Left ventricle myocardium inferior (tissue), 1 donor: Measurements from ENCODE around the gene ENPP7. TPM values are rescaled to one million over a fixed set of nuclear protein-coding genes. Genes with fewer than 3 reads are reported as not detected.

Experiments used
- DNase-seq: peaks from one replicate; pipeline ENCODE4 v3.0.0-alpha.2; 2020
- H3K27ac ChIP-seq: fragments of 200-600 bp; replicated peaks from 2 replicates; pipeline ENCODE4 v1.8.0; 2021
- H3K27me3 ChIP-seq: fragments of 200-600 bp; 2 replicates; pipeline ENCODE4 v1.8.0; 2021; ENCODE audit warnings: low read depth
- H3K36me3 ChIP-seq: fragments of 200-600 bp; 2 replicates; pipeline ENCODE4 v1.8.0; 2021
- H3K4me1 ChIP-seq: fragments of 200-600 bp; 2 replicates; pipeline ENCODE4 v1.8.0; 2021
- H3K4me3 ChIP-seq: fragments of 200-600 bp; 2 replicates; pipeline ENCODE4 v1.8.0; 2021; ENCODE audit warnings: mild to moderate bottlenecking, moderate library complexity
- H3K9me3 ChIP-seq: fragments of 200-600 bp; replicated peaks from 2 replicates; pipeline ENCODE4 v1.8.0; 2021
- intact Hi-C: fragments of 100-400 bp; cut with micrococcal nuclease; formaldehyde crosslinking; loops from one replicate; pipeline ENCODE4 v1.11.0; 2022
- total RNA-seq: library from RNA; stranded (reverse); fragmentation: NEBNext Ultra II Directional; extraction: Animal tissue kit (Norgen Biotek cat#: 25700); gene quantifications from one replicate; pipeline ENCODE4 v1.2.1, GENCODE V29; 2021
- TF ChIP-seq, protein P1 (sequence below): fragments of 200-600 bp; IDR thresholded peaks from 2 replicates; pipeline ENCODE4 v1.8.0; 2021; ENCODE audit warnings: antibody characterized with exemption, mild to moderate bottlenecking, borderline replicate concordance
- donor health status: DM: no; HTN: yes; CAD: no; lungs with severe emphysema.

ENPP7 gene
- total RNA-seq, 1 donor from 2014 or later, result not detected

DNA sequence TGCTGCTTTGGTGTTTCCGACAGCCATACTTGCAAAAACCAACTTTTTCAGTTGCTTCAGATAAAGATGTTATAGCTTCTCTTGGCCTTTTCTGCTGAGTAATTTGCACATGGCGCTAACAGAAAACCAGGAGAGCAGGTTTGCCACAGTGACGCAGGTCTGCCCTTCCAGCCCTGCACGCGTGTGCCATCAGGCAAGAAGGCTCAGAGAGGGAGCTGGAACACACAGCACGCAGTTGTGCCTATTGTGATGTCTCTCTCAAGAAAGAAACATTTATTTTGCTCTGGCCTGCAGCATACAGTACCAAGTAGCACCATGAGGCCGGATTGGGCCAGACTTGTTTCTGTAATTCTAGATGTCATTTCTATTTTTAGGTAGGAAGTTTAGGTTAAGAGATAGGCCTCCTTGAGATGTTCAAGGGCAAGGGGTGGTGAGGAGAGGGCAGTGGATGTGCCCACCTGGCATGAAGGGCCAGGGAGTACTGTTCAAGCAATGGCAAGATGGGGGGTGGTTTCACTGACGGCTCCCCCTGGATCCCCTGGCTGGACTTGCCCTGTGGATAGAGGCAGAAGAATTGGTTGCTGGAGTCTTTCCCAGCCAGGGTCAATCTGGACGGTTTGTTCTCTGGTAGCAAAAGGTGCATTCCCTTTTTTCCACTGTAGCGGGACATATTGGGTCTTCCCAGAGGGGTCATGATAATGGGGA is 49.1 kb downstream of the ENPP7 start:
- Histone ChIP-seq H3K4me1 (peaks cover 29% of the 10 kb centered on the region), H3K9me3 (no peaks in the 10 kb centered on the region), H3K36me3 (no peaks in the 10 kb centered on the region), H3K27ac (no peak overlapping the region), H3K27me3 (peaks cover 61% of the 10 kb centered on the region), H3K4me3 (no peak overlapping the region)
- no peak for DNase-seq
- TF ChIP-seq, protein P1, sequence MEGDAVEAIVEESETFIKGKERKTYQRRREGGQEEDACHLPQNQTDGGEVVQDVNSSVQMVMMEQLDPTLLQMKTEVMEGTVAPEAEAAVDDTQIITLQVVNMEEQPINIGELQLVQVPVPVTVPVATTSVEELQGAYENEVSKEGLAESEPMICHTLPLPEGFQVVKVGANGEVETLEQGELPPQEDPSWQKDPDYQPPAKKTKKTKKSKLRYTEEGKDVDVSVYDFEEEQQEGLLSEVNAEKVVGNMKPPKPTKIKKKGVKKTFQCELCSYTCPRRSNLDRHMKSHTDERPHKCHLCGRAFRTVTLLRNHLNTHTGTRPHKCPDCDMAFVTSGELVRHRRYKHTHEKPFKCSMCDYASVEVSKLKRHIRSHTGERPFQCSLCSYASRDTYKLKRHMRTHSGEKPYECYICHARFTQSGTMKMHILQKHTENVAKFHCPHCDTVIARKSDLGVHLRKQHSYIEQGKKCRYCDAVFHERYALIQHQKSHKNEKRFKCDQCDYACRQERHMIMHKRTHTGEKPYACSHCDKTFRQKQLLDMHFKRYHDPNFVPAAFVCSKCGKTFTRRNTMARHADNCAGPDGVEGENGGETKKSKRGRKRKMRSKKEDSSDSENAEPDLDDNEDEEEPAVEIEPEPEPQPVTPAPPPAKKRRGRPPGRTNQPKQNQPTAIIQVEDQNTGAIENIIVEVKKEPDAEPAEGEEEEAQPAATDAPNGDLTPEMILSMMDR, result no peak
- intact Hi-C loops, result no loop called here

DNA sequence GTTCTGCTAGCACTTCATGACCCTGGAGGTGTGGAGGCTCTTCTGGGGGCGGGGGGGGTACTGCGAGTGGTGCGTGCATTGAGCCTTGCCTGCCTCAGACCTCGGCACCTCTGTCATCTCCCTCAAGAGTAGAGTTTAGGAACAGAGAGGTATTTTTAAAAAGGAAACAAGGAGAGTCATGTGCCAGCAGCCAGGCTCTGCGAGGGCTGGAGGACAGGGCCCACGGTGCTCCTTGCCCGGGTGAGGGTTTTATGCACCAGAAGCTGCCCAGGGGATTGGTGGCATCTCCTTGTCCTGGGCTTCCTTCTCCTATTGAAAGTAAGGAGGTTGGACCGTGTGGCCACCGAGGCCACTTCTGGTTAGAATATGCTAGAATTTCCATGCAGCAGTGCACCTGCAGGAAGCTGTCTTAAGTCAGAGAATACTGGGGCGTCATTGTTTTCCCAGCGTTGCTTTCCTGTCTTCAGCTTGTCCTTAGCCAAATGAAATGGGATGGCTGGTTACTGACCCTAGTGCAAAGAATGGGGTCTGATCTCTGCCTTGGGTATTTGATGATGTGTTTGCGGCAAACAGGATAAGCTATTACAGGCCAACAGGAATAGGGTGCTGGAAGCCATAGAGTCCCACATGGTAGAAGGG is 50.4 kb downstream of the ENPP7 start:
- intact Hi-C loops, result no loop called here
- DNase-seq, result no peak
- no peaks in the 10 kb centered on the region for H3K9me3 ChIP-seq
- H3K27ac ChIP-seq, result no peak overlapping the region
- H3K36me3 ChIP-seq, result no peaks in the 10 kb centered on the region
- peaks cover 35% of the 10 kb centered on the region for H3K4me1 ChIP-seq
- H3K27me3 ChIP-seq, result peaks cover 59% of the 10 kb centered on the region
- TF ChIP-seq, protein P1, result no peak
- H3K4me3 ChIP-seq, result no peak overlapping the region

DNA sequence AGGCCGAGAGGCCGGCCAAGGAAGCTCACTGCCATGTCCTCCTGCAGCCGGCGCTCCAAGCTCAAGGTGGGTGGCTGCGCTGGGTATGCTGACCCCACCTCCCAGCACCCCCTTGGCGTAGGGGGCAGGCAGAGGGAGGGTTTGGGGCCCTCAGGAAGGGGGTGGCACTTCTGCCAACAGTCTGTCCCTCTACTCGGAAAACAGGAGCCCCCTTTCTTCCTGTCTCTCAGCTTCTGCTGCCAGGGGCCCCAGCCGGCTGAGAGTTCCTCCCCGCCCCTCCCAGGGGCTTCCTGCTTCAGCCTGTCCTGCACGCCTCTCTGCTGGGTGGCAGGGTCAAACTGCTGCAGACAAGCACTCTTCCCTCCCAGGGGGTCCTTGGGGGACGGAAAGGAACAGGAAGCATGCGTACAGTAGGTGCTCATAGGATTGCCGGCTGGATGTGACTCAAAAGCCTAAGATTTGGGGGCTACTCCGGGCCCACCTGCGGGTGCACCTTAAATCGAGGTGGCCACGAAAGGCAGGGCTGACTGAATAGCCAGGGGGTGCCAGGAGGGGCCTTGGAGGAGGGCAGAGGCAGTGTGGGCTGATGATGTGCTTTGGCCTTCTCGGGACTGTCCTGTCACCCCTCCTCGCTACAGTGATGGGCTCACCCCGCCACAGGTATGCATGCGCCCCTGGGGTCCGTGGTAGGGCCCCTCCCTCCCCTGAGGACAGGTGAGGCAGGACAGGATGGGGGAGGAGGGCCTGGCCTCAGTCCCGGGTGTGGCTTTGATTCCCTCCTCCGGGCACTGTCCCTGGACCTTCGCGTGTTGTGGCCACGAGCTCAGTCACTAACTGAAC is 51.2 kb downstream of the ENPP7 start:
- peaks cover 32% of the 10 kb centered on the region for H3K4me1 ChIP-seq
- intact Hi-C loops, result no loop called here
- no peaks in the 10 kb centered on the region for H3K9me3 ChIP-seq
- TF ChIP-seq, protein P1, result no peak
- H3K27ac ChIP-seq, result no peak overlapping the region
- DNase-seq, result no peak
- H3K36me3 ChIP-seq, result no peaks in the 10 kb centered on the region
- H3K4me3 ChIP-seq, result no peak overlapping the region
- H3K27me3 ChIP-seq, result peaks cover 56% of the 10 kb centered on the region

DNA sequence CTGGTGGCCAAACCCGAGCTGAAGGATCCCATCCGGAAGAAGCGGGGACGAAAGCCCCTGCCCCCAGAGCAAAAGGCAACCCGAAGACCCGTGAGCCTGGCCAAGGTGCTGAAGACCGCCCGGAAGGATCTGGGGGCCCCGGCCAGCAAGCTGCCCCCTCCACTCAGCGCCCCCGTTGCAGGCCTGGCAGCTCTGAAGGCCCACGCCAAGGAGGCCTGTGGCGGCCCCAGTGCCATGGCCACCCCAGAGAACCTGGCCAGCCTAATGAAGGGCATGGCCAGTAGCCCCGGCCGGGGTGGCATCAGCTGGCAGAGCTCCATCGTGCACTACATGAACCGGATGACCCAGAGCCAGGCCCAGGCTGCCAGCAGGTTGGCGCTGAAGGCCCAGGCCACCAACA is 53.1 kb downstream of the ENPP7 start:
- no peak overlapping the region for H3K4me3 ChIP-seq

More for the DNA sequence above, 53.1 kb downstream of the ENPP7 start:
- Histone ChIP-seq H3K4me1 (peaks cover 17% of the 10 kb centered on the region), H3K36me3 (no peaks in the 10 kb centered on the region), H3K27ac (no peak overlapping the region), H3K9me3 (no peaks in the 10 kb centered on the region), H3K27me3 (peaks cover 62% of the 10 kb centered on the region)
- TF ChIP-seq, protein P1, result no peak
- intact Hi-C loops, result no loop called here
- DNase-seq, result no peak
